Cardiac muscle cell (in vitro differentiated cells and primary cell): ENCODE data around the gene C1GALT1. TPM values are rescaled to one million over a fixed set of nuclear protein-coding genes. Genes with fewer than 3 reads are reported as not detected.

ENCODE experiments used
- DNase-seq, 2 donors: peaks; one replicate each; pipeline versions ENCODE4 v3.0.0 to v3.0.0-alpha.2; 2010 to 2017; ENCODE audit warnings: low read depth in 1 of 2, low spot score in 1 of 2
- H3K27ac ChIP-seq: fragments of 200-600 bp; sonication (generic); 2 replicates; pipeline ENCODE4 v1.5.1; 2016
- H3K27me3 ChIP-seq: fragments of 200-600 bp; sonication (generic); 2 replicates; pipeline ENCODE4 v1.6.0; 2016; ENCODE audit warnings: control low read depth
- H3K36me3 ChIP-seq: fragments of 200-600 bp; sonication (generic); 2 replicates; pipeline ENCODE4 v1.5.1; 2016; ENCODE audit warnings: control low read depth
- H3K4me1 ChIP-seq: fragments of 200-600 bp; sonication (generic); 2 replicates; pipeline ENCODE4 v1.8.1; 2017; ENCODE audit warnings: low read depth, mild to moderate bottlenecking, mixed run types
- H3K4me3 ChIP-seq: fragments of 200-600 bp; sonication (generic); 2 replicates; pipeline ENCODE4 v1.5.1; 2016; ENCODE audit warnings: mild to moderate bottlenecking
- H3K9me3 ChIP-seq: fragments of 200-600 bp; sonication (generic); 2 replicates; pipeline ENCODE4 v1.5.1; 2017; ENCODE audit warnings: low read depth, mild to moderate bottlenecking, control low read depth
- CTCF ChIP-seq: IDR thresholded peaks from 2 replicates; pipeline ENCODE4 v1.5.1; 2012; ENCODE audit warnings: low read depth, mild to moderate bottlenecking, low read length
- polyA plus RNA-seq: library from polyadenylated mRNA; unstranded; fragments of >200 nt; fragmentation: Nextera tagmentation; extraction: Ambion mirVana; gene quantifications from 2 replicates; pipeline ENCODE4 v1.2.1, GENCODE V29; 2016
- total RNA-seq: library from RNA; depleted of rRNA; stranded (reverse); fragments of >200 nt; gene quantifications from 2 replicates; pipeline ENCODE4 v1.2.3, GENCODE V29; 2016

C1GALT1 gene
- total and polyA plus RNA-seq, 2 experiments from 2014 or later: 21.9 to 28.6 TPM

DNA sequence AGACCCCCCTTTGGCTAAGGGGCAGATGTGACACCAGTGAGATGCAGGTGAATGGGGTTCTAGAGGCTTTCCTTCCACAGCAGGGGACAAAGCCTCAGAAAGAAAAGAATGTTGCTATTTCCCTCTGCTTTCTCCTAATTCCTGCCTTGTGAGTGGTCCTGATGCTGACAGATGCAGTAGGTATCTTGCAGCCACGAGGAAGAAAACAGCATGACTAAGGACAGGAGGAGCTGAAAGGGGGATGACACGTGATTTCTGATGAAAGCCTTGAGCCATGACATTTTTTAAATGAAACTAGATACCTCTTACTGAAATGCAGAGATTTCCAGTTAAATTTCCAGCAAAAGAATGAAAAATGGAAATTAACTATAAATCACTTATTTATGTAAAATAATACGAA, 92.4 kb downstream of the C1GALT1 start:
- H3K27me3 ChIP-seq: no peaks in the 10 kb centered on the region
- H3K36me3 ChIP-seq: no peaks in the 10 kb centered on the region
- H3K4me1 ChIP-seq: no peaks in the 10 kb centered on the region
- H3K4me3 ChIP-seq: no peak overlapping the region
- DNase-seq: no peak
- TF ChIP-seq CTCF: no peak
- no peak overlapping the region for H3K27ac ChIP-seq
- no peaks in the 10 kb centered on the region for H3K9me3 ChIP-seq

DNA sequence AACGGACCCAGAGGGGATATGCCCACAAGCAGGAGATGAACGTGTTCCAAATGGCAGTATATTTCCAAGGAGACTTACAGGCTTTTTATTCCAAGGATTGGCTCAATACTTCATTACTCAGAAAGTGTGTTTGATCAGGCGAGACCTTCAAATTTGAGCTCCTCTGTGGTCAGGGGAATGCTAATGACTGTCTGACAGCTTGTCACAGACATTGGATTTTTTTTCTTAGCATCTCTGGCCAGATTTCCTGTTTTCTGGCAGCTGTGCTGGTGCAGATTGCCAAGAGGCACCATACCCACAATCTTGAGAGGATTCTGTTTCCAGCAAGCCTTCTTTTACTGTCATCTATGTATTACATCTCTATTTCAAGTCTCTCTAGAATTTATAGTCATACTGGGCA, 93.8 kb downstream of the C1GALT1 start:
- Histone ChIP-seq H3K4me3 (no peak overlapping the region), H3K4me1 (no peaks in the 10 kb centered on the region), H3K27me3 (no peaks in the 10 kb centered on the region), H3K9me3 (no peaks in the 10 kb centered on the region), H3K27ac (no peak overlapping the region), H3K36me3 (no peaks in the 10 kb centered on the region)
- TF ChIP-seq CTCF: no peak
- DNase-seq: no peak

DNA sequence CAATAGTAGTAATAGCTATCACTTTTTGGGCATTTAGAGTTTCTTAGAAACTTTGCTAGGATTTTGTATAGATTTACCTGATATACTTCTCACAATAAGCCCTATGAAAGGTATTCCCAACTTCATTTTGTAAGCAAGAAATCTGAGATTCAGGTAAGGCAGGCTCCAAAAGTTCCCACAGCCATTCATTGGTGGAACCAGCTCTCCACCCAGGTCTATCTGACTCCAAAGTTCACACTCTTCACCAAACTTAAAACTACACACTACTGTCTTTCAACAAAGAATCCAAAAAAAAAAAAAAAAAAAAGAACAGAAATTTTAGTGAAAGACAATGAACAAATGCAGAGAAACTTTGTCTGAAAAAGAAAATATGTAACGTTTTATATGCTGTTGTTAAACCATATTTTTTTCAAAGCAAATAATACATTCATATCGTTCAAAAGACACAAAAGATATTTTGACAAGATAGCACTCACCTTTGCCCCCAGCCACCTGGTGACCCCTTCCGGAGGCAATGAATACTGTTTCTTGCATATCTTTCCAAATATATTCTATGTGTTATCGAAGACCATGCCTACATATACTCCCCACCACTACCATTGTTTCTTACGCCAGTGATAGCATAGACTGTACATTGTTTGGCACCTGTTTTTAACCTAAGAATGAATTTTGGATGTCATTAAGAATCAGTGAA, 108.2 kb downstream of the C1GALT1 start:
- H3K4me3 ChIP-seq: no peak overlapping the region
- TF ChIP-seq CTCF: no peak
- H3K27ac ChIP-seq: no peak overlapping the region
- no peaks in the 10 kb centered on the region for H3K9me3 ChIP-seq
- no peak for DNase-seq
- H3K36me3 ChIP-seq: no peaks in the 10 kb centered on the region
- H3K27me3 ChIP-seq: no peaks in the 10 kb centered on the region
- no peaks in the 10 kb centered on the region for H3K4me1 ChIP-seq

DNA sequence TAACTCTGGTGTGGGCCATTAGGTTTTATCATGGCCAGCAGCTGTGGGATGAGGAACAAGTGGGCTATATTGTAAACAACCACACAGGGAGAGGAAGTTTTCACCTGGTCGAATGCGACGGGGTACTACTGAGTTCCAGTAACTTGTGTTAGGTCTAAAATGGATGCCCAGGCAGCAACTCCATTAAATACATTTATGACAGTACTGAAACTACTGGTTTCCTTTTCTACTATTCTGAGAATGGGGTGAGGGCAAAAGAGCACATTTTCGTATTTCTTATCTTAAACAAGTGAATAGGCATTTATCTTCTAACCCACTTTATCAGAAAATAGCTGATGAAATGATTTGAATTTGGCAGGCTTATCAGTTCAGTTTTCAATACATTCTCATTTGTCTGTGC, 109.7 kb downstream of the C1GALT1 start:
- no peak for TF ChIP-seq CTCF

DNA sequence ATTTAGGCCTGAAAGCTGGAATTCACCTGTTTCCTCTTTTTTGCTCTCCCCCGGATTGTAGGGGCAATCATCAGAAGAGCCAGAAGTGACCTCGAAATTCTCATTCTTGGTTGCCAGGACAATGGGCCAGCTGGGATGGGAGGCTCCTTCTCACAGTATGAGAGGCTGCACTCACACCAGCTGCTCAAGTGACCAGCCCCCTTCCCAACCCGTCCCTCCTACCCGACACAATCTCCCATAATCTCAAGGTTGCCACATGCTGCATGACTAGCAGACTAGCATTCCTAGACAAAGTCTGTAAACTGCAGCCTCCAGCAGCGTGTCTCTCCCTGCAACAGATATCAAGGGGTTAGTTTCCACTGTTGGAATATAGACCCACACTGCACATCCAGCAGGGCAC, 110.3 kb downstream of the C1GALT1 start:
- TF ChIP-seq CTCF: no peak
- Histone ChIP-seq H3K27ac (no peak overlapping the region), H3K4me1 (no peaks in the 10 kb centered on the region), H3K9me3 (no peaks in the 10 kb centered on the region), H3K4me3 (no peak overlapping the region), H3K36me3 (no peaks in the 10 kb centered on the region), H3K27me3 (no peaks in the 10 kb centered on the region)
- DNase-seq: no peak

More for the DNA sequence above, 109.7 kb downstream of the C1GALT1 start:
- H3K4me3 ChIP-seq: no peak overlapping the region
- no peaks in the 10 kb centered on the region for H3K9me3 ChIP-seq
- H3K27ac ChIP-seq: no peak overlapping the region
- no peaks in the 10 kb centered on the region for H3K4me1 ChIP-seq
- no peak for DNase-seq
- no peaks in the 10 kb centered on the region for H3K27me3 ChIP-seq
- H3K36me3 ChIP-seq: no peaks in the 10 kb centered on the region
